Panc1 (cell line): ENCODE data around the gene EYA2. TPM values are rescaled to one million over a fixed set of nuclear protein-coding genes. Genes with fewer than 3 reads are reported as not detected.

Experiments used
- ATAC-seq: fragments of 200-7000 bp; cut with Tn5 transposase; 2 replicates; pipeline ENCODE4 v1.9.1; 2020; ENCODE audit warnings: mild to moderate bottlenecking, moderate library complexity
- BruUV-seq: library from RNA; stranded (reverse); fragments of 400-500 nt; replicated peaks from 2 replicates; lab custom pipeline; 2021; lab: Mats Ljungman, UMichigan
- CTCF ChIA-PET: fragments of 300-600 bp; sonication (Branson Sonifier 250); formaldehyde crosslinking; loops from one replicate; lab custom pipeline; 2022; ENCODE audit warnings: antibody characterized with exemption; lab: Charles Lee
- POLR2A ChIA-PET: fragments of 300-600 bp; sonication (Branson Sonifier 250); formaldehyde crosslinking; loops from one replicate; lab custom pipeline; 2022; ENCODE audit warnings: antibody characterized with exemption; lab: Charles Lee
- DNase-seq: peaks from one replicate; pipeline ENCODE4 v3.0.0-alpha.2; 2010; ENCODE audit warnings: low read depth, low spot score
- H3K27ac ChIP-seq: 2 replicates; pipeline ENCODE4 v1.5.1; 2011; ENCODE audit warnings: mild to moderate bottlenecking, low read length, inconsistent platforms
- H3K27me3 ChIP-seq: fragments of 200-500 bp; sonication (Bioruptor generic); 2 replicates; pipeline ENCODE4 v1.6.0; 2014; ENCODE audit warnings: low read length, inconsistent platforms; ENCODE audit not compliant: control insufficient read depth, insufficient read depth
- H3K36me3 ChIP-seq: fragments of 200-500 bp; sonication (Bioruptor generic); 2 replicates; pipeline ENCODE4 v1.5.1; 2014; ENCODE audit warnings: inconsistent platforms, mild to moderate bottlenecking, low read length, moderate library complexity; ENCODE audit not compliant: control insufficient read depth, insufficient read depth
- H3K4me1 ChIP-seq: 2 replicates; pipeline ENCODE4 v1.5.1; 2011; ENCODE audit warnings: inconsistent platforms, mild to moderate bottlenecking, low read length, moderate library complexity; ENCODE audit not compliant: control insufficient read depth, insufficient read depth
- H3K4me3 ChIP-seq, 2 experiments: 2 replicates each; pipeline ENCODE4 v1.5.1; 2011 to 2012; ENCODE audit warnings: low read depth in 2 of 2, low read length in 2 of 2, mild to moderate bottlenecking in 2 of 2, inconsistent platforms in 1 of 2, moderate library complexity in 1 of 2
- H3K9me3 ChIP-seq: fragments of 200-500 bp; sonication (Bioruptor generic); 2 replicates; pipeline ENCODE4 v1.5.1; 2014; ENCODE audit warnings: low read depth, mild to moderate bottlenecking, inconsistent platforms, low read length, moderate library complexity; ENCODE audit not compliant: control insufficient read depth, insufficient read depth
- CTCF ChIP-seq: fragments of 450-650 bp; IDR thresholded peaks from 2 replicates; pipeline ENCODE4 v1.5.1; 2017; ENCODE audit warnings: mild to moderate bottlenecking
- POLR2AphosphoS5 ChIP-seq: IDR thresholded peaks from 2 replicates; pipeline ENCODE4 v1.6.1; 2012; ENCODE audit warnings: mild to moderate bottlenecking, low read depth, low read length, moderate library complexity
- REST ChIP-seq, 2 experiments: IDR thresholded peaks; 2 replicates each; pipeline ENCODE4 v1.6.1; 2011 to 2012; ENCODE audit warnings: low read depth in 2 of 2, control low read depth in 1 of 2, low read length in 1 of 2, mild to moderate bottlenecking in 1 of 2, moderate library complexity in 1 of 2; ENCODE audit not compliant: insufficient read depth in 1 of 2
- SIN3A ChIP-seq: IDR thresholded peaks from 2 replicates; pipeline ENCODE4 v1.6.1; 2012; ENCODE audit warnings: low read depth, mild to moderate bottlenecking, low read length, moderate library complexity, borderline replicate concordance; ENCODE audit not compliant: insufficient read depth
- TCF7L2 ChIP-seq: IDR thresholded peaks from 2 replicates; pipeline ENCODE4 v1.6.1; 2011; ENCODE audit warnings: mild to moderate bottlenecking, low read depth, low read length, inconsistent platforms
- in situ Hi-C: cut with HindIII; loops from 2 replicates; pipeline ENCODE4 v1.10.0; 2016; ENCODE audit warnings: low sequenced_read_pairs, low pct_unique_long_range_greater_than_20kb
- intact Hi-C: fragments of 100-400 bp; cut with micrococcal nuclease; formaldehyde crosslinking; loops from one replicate; pipeline ENCODE4 v1.10.0; 2022; ENCODE audit not compliant: unreplicated experiment
- total RNA-seq: library from RNA; stranded (reverse); gene quantifications from one replicate; pipeline ENCODE4 v1.2.1, GENCODE V29; 2021; ENCODE audit not compliant: unreplicated experiment

EYA2 gene
- total RNA-seq, 1 experiment from 2014 or later, result 1.9 TPM

DNA sequence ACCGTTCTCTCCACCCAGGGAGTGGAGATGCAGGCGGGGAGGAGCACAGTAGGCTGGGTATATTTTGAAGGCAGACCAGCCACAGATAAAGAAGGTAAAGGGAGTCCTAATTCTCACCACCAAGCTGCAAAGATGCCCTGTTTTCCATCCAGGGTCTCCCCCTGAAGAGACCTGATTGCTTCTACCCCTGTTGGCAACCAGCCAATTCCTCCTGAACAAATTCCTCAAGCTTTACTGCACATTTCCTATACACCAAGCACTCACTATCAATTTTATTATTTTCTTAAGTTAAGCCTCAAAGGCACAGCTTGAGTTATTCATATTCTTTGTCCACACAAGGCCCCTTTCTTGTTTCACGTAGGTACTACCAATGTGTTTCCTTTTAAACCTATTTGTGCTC, 214.4 kb downstream of the EYA2 start:
- intact Hi-C loops, result no loop called here
- ChIA-PET POLR2A (no interaction called here), CTCF (no interaction called here)
- ATAC-seq (no peak), DNase-seq (no peak)
- no peak overlapping the region for H3K27ac ChIP-seq
- H3K4me3 ChIP-seq, result no peak overlapping the region
- BruUV-seq, result no TSS peak
- H3K27me3 ChIP-seq, result no peaks in the 10 kb centered on the region
- in situ Hi-C loops, result no loop called here
- H3K4me1 ChIP-seq, result no peaks in the 10 kb centered on the region
- no peak for TF ChIP-seq REST (IDR thresholded peaks at IDR 0.05; ENCODE audit: insufficient read depth in 1 of 2, low read depth in 2 of 2, low read length in 1 of 2)
- no peak for TF ChIP-seq CTCF
- no peak for TF ChIP-seq TCF7L2
- no peak for TF ChIP-seq SIN3A
- TF ChIP-seq POLR2AphosphoS5, result no peak
- no peaks in the 10 kb centered on the region for H3K9me3 ChIP-seq
- no peaks in the 10 kb centered on the region for H3K36me3 ChIP-seq

- ChIA-PET CTCF (no interaction called here), POLR2A (no interaction called here)
- no TSS peak for BruUV-seq
- no peaks in the 10 kb centered on the region for H3K27me3 ChIP-seq
- TF ChIP-seq SIN3A (no peak), CTCF (no peak), REST (IDR thresholded peaks at IDR 0.05; ENCODE audit: insufficient read depth in 1 of 2, low read depth in 2 of 2, low read length in 1 of 2) (no peak), POLR2AphosphoS5 (no peak), TCF7L2 (no peak)
- H3K9me3 ChIP-seq, result no peaks in the 10 kb centered on the region
- no peaks in the 10 kb centered on the region for H3K36me3 ChIP-seq
- no peak overlapping the region for H3K4me3 ChIP-seq
- ATAC-seq (no peak), DNase-seq (no peak)
- no peak overlapping the region for H3K27ac ChIP-seq
- in situ Hi-C loops, result no loop called here
- H3K4me1 ChIP-seq, result no peaks in the 10 kb centered on the region
- intact Hi-C loops, result no loop called here
Observed at GRCh38 chr20:47110819-47111218, 216.2 kb downstream of the EYA2 start.
